GM12874 (cell line): Measurements from ENCODE around the gene NAV2.

Source experiments
- TF ChIP-seq, protein P1 (sequence below): IDR thresholded peaks from 2 replicates; pipeline ENCODE4 v1.5.1; 2011; ENCODE audit warnings: low read depth, mild to moderate bottlenecking, control low read depth, low read length, moderate library complexity; ENCODE audit not compliant: insufficient read depth

Gene NAV2

DNA sequence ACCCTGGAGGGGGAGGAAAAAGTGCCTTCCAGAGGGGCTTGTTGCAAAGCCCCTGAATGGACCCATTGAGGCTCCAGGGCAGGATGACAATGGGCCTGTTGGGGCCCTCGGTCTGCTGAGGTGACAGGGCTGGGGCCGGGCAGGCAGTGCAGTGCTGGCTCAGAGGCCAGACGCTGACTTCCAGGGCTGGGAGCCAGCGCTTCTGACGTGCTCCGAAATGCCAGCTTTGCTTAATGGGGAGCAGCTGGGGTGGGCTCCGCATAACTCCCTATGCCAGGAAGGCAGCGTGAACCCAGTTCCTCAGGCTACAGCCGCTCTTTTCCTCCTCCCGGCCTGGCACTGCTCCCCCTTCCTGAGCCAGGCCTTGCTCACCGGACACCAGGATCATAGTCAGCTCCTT is 17.7 kb downstream of the NAV2 start:
- TF ChIP-seq, protein P1, sequence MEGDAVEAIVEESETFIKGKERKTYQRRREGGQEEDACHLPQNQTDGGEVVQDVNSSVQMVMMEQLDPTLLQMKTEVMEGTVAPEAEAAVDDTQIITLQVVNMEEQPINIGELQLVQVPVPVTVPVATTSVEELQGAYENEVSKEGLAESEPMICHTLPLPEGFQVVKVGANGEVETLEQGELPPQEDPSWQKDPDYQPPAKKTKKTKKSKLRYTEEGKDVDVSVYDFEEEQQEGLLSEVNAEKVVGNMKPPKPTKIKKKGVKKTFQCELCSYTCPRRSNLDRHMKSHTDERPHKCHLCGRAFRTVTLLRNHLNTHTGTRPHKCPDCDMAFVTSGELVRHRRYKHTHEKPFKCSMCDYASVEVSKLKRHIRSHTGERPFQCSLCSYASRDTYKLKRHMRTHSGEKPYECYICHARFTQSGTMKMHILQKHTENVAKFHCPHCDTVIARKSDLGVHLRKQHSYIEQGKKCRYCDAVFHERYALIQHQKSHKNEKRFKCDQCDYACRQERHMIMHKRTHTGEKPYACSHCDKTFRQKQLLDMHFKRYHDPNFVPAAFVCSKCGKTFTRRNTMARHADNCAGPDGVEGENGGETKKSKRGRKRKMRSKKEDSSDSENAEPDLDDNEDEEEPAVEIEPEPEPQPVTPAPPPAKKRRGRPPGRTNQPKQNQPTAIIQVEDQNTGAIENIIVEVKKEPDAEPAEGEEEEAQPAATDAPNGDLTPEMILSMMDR = no peak

DNA sequence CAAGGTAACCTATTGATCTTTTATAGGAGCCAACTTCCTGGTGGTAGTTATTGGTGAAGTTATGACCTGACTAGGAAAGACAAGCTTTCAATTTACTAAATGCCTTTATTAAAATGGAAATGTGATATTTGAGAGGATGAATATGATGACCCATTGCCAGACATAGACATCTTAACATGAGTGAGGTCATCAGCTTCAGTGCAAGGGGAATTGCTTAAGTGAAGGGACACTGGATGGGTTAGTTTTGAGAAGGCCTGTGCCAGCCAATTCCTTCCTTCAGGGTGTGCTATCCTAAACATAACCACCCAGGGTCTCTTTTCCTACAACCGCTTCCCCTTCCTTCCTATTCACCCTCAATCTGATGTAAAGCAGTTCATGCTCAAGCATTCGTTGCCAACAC is 21.5 kb downstream of the NAV2 start:
- TF ChIP-seq, protein P1 = no peak

DNA sequence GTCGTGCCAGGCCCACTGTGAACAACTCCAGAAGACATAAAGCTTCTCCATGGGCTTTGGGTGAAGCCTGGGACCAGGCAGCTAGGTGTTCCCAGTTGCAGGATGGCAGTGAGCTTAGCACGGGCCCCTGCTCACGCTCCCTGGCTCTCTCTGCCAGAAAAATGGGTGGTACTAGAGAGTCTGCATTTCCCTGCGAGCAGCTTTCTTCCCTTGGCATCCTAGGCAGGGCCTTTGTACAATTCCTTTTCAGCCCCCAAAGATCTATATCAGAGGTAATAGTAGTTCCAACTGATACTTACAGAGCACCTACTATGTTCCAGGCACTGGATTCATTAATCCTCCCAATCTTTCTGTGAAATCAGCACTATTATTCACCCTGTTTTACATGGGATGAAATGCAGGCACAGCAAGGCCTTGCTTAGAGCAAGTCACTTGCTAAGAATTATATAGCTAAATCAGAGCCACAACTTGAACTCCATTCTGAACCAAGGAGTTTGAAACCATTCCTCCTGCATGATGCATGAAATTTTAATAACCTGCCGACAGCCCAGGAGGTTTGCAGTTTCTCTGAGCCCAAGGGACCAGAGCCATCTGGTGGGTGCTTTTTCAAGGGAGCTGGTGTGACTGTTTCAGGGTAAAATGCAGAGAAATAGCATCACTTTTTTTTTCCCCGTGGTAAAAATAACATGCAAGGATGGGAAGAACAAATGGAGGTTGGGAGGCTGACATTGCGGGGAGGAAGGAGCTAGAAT is 22.7 kb downstream of the NAV2 start:
- TF ChIP-seq, protein P1 = no peak

DNA sequence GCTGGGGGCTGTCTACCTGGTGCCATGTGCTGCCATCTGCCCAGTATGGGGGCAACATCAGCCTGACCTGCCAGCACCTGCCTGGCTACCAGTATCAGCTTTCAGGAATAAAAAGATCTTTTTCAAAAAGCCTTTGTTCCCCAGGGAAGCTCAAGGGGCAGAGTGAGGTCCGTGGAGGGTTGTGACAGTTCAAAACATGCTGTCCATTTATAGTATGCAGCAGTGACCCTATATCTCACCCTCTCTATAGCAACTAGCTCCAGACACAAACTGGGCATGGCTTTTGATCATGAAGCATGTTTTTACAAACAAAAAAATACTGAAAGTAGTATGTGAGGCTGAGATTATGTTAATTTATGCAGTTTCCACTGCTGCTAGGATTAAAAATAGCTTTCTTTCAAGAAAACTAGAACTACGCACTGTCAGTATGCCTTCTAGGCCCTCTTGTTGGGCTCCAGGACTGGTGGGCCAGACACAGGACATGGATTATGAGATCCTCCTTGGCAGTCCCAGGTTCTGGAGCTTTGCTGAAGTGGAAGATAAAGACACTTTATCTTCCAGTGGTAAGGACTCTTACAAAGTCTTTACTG is 23.4 kb downstream of the NAV2 start:
- TF ChIP-seq, protein P1 = no peak

DNA sequence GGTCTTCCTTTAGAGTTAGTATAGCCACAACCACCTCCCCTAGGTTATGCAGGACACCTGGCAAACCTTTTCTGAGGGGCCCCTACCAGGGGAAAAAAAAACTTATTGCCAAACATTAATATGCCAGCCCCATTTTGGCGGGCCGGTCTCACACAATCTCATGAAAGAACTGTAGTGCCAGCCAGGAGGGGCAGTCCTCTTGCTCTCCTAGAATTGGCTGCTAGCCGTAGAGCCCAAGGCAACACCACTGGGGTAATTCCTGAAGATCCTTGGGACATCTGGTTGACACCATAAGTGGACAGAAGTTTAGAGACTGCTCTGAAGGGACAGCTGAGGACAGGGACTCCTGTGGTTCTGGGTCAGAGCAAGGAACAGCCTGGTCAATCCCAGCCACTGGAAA is 24.2 kb downstream of the NAV2 start:
- TF ChIP-seq, protein P1 = no peak

DNA sequence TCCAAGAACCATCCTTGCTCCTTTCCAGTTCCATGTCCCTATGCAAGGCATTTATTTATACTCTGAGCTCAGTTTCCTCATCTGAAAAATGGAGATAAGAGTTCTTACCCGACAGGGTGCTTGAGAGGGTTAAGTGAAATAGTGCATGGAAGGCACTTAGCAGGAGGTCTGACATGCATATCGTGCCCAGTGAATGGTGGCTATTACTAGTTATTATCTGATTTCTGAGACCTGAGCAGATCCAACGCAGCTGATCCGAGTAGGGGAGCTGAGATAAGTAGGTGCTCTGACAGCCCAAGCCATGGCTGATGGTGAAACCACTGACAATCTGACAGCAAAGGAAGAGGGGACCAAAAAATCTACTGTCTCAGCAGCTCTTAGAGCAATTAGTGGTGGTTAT is 24.9 kb downstream of the NAV2 start:
- TF ChIP-seq, protein P1 = no peak

DNA sequence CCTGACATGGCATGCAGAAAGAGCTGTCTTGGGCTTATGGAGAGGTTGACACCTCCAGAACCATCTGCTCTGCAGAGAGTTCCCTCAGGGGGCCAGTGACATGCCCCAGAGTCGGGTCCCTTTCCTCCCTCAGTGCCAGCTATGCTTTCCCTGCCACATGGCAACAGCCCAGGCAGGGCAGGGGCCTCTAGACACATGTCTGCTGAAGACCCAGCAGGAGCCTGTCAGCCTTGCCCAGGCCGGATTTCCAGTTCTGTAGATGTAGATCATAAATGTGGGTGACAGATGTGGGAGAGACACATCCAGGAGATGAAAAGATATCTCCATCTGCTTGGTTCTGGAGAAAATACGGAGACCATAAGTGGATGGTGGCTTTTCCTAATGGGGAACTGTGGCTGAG is 25.5 kb downstream of the NAV2 start:
- TF ChIP-seq, protein P1 = no peak
